ENCODE results near the gene APBA3.

The APBA3 gene, protein sequence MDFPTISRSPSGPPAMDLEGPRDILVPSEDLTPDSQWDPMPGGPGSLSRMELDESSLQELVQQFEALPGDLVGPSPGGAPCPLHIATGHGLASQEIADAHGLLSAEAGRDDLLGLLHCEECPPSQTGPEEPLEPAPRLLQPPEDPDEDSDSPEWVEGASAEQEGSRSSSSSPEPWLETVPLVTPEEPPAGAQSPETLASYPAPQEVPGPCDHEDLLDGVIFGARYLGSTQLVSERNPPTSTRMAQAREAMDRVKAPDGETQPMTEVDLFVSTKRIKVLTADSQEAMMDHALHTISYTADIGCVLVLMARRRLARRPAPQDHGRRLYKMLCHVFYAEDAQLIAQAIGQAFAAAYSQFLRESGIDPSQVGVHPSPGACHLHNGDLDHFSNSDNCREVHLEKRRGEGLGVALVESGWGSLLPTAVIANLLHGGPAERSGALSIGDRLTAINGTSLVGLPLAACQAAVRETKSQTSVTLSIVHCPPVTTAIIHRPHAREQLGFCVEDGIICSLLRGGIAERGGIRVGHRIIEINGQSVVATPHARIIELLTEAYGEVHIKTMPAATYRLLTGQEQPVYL

DNA sequence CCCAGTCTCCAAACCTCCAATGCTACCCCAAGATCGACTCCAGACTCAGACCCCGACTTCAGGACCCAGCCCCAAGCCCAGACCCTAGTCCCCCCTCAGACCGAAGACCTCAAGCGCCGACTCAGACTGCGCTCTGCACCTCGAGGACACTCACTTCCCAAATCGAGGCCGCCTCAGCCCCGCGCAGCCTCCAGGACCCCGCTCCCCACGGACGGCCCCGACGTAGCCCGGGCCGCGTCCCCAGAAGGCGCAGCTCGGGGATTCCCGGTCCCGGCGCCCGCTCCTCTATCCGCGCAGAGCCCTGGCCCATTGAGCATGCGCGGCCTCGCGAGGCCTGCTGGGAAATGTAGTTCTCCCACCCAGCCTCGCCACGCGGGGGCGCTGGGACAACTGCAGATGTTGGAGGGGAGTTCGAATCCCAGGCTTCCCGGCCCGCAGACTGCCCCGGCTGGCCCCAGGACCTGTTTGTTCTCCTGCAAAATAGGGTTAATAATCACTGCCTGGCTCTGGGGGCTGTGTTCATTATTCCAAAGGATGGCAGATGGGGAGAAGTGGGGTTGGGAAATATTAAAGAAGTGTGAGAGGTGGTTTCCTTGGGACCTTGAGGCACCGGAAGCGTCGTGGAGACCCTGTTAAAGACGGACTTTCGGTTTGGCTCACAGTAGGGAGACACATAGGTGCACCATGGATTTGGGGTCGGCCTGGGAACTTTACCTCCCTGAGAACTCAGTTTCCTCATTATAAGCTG lies at the start of gene APBA3:
Gene APBA3, minus strand, starts transcription at position 311 of the 748 bp plus-strand sequence. CDS start 1,428 bp downstream, outside the sequence.
- DNase-seq (ENCODE audit: low spot score) = peak; percentile 98

DNA sequence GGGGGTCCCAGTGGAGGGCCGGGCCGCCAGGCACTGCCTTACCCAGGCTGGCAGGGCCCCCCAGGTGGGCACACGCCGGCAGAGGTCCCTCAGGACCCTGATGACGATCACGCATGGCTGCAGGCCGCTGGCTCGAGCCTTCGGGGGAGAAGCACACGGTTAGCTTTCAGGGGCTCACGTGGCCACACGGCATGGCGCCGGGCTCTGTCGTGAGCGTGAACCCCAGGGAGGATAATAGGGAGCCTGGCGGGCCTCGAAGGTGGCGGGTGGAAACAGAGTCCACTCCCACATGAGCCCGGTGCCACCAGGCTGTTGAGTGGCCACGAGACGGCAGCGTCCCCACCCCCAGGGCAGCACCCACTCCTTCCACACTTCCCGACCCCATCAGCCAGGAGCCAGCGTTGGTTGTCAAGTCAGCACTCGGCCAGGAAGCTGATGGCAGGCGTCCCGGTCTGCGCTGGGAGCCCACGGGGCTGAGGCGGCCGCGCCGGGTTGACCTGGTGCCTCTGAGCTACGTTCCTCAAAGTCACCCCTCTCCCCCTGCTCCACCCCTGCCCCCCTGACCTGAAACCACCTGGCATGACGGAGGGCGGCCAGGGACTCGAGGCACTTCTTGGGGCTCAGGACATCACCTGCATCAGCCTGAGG lies 49.3 kb upstream of the APBA3 start:
- DNase-seq (ENCODE audit: low spot score) = no peak

DNA sequence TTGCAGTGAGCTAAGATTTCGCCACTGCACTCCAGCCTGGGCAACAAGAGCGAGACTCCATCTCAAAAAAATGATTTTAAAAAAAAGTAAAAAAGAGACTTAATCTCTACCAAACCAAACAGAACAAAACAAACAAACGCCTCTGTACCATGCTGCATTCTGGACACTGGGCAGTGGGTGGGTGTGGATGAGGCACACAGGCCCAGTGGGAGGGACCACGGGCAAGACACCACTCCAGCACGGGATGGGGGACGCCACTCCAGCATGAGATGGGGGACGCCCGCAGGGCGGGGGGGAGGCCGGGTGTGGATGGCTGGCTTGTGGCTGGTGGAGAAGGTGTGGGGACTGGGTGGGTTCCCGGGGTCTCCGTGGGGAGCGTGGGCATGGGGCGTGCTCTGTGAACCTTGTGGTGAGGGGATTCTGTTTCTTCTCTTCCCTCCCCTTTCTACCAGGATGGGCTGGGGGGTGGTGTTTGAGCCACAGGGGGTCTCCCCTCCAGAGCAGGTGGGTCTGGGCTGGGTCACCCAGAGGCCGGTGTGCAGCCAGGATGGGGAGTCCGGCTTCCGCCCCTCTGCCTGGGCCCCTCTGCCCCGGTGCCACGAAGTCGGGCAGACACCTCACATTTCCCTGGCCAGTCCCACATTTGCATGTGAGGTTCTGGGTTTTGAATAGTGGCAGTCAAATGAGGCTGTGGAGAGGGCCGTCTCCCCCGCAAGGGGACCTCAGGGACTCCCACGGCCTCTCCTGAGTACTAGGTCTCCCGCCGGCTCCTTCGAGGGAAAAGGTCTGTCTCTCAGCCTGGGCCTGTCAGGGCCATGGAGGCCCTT lies 48.6 kb upstream of the APBA3 start:
- DNase-seq (ENCODE audit: low spot score) = no peak

DNA sequence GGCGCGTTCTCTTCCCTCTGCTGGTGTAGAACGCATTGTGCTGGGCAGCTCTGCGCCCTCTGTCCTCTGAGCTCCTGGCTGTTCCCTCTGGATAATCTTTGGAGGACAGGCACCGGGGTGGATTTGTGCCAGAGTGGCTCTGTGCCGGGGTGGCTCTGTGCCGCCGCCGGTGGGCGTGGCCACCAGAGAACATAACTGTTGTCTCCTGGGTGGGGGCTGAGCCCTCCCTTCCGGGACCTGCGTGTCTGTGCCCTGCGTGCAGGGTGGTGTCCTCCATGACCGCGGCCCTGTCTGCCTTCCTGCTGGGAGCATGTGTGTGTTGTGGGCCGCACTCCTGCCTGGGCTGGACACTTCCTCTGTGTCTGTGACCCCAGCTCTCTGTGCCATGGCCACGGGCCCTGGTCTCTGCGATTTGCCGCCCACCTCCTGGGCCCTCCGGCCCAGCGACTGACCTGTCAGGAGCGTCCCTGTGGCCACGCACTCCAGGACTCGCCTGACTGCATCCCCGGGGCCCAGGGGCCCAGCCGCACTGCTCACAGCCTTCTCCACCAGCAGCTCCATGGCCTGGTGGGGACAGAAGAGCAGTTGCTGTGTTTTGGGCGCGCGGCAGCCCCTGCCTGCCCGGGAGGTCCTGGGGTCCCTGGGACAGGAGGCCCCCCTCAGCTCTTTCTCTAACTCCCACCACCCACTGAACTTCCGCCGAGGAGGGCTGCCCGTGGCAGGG lies 47.1 kb upstream of the APBA3 start:
- DNase-seq (ENCODE audit: low spot score) = no peak

DNA sequence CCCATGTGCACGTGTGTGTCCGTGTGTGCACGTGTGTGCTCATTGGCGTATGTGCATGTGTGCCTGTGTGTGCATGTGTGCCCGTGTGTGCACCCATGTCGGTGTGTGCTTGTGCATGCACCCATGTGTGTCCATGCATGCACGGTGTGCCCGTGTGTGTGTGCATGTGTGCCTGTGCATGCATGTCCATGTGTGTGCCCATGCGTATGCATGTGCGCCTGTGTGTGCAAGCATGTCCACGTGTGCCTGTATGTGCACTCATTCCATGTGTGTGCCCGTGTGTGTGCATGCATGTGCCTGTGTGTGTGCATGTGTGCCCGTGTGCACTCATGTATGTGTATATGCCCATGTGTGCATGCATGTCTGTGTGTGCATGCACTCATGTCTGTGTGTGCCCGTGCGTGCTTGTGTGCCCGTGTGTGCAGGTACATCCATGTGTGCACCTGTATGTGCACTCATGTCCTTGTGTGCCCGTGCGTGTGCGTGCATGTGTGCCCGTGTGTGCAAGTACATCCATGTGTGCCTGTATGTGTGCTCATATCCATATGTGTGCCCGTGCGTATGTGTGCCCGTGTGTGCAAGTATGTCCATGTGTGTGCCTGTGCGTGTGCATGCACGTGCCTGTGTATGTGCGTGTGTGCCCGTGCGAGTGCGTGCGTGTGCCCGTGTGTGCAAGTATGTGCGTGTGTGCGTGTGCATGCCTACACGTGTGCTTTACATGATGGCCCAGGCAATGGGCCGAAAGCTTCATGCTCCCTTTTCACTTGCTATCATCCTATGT lies 46.3 kb upstream of the APBA3 start:
- DNase-seq (ENCODE audit: low spot score) = no peak

DNA sequence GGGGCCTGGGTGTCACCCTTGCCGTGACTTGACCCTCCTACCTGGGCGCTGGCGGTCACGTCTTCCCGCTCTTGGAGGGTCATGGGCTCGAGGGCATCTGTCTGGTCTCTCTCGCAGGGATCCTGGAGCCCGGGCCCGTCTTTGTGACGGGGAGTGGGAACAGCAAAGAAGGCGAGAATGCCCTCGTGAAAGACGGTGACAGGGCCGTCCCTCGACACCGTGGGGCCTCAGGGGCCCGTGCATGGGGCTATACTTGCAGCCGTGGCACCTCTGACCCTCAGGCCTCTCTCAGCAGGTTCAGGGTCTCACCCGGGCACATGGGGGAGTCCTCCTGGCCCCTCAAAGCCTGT lies 45.6 kb upstream of the APBA3 start:
- DNase-seq (ENCODE audit: low spot score) = no peak

DNA sequence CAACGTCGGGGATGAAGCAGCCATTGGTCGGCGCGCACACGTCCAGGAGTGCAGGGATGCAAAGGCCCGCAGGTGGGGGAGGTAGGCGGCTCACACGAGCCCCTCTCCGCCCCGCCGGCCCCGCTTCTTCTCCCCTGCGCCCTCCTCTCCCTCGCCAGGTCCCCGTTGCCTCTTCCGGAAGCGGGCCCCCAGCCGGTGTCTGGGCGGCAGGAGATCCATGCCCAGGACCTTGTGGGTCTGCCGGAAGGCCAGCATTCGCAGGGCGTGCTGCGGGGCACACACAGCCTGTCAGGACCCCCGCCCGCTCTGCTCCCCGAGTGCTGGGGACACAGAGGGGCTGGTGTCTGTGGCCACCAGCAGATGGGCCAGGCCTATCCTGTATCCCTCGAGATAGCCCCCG lies 44.4 kb upstream of the APBA3 start:
- DNase-seq (ENCODE audit: low spot score) = no peak

DNA sequence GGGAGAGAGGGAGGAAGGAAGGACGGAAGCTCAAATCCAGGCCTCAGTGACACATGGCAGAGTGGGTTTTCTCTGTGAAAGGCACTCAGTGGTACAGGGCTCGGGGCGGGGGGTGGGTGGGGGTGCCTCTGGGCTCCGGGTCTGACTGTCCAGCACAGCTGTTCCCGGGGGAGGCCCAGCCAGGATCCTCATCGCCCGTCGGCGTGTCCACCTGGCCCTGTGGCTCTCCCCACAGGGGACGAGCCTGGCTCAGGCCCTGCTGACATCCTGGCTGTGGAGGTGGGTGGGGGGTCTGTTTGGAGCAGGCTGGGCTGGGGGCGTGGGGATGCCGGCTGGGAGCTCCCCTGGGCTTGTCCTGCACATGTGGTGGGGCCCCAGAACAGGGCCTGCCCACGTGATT lies 42.9 kb upstream of the APBA3 start:
- no peak for DNase-seq (ENCODE audit: low spot score)

DNA sequence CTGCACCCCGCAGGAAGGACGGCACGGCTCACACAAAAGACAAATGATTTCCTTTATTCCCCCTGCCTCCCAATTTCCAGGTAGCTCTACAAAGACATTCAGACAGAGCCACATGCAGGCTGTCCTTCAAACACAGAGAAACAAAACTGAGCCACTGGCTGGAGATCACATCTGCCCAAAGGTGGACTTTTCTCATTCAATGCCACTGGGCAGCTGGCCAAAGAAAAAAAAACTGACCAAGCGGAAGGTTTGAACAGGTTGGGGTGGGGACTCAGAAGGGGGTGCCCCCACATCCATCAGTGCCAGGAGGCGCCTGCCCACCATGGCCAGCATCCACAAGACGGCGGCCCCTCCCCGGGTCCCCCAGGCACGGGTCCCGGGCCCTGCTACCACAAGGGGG lies 42.5 kb upstream of the APBA3 start:
- DNase-seq (ENCODE audit: low spot score) = no peak

DNA sequence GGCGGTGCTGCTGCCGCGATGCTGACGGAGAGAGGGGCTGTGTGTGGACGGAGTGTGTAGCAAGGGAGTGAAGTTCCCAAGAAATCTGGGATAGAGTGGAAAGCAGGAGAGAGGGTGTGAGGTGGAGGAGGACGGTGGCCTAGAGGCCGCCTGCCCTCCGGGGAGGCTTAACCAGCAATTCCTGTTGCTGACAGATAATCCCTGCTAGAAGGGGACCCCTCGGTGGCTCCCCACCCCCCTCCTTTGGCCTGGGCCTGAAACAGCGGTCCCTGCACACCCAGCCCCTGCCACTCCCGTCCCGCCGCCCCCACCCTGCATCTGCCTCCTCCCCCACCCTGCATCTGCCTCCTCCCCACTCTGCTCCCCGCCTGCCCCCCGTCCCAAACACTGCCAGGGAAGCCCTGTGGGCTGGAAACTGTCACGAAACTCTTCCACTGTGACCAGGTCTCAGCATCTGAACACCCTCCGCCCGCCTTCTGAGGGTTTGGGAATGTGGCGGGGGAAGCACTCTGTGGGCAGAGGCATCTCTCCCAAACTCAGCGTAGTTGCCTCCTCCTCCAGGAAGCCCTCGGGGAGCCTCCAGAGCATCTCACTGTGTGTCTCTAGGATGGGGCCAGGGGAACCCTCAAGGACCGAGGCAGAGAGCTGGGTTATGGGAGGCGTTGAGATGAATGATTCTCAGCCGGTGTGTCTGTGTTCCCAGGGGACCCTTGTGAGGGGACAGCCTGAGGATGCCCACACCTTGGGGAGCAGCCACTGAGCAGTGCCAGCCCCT lies 41.8 kb upstream of the APBA3 start:
- no peak for DNase-seq (ENCODE audit: low spot score)

DNA sequence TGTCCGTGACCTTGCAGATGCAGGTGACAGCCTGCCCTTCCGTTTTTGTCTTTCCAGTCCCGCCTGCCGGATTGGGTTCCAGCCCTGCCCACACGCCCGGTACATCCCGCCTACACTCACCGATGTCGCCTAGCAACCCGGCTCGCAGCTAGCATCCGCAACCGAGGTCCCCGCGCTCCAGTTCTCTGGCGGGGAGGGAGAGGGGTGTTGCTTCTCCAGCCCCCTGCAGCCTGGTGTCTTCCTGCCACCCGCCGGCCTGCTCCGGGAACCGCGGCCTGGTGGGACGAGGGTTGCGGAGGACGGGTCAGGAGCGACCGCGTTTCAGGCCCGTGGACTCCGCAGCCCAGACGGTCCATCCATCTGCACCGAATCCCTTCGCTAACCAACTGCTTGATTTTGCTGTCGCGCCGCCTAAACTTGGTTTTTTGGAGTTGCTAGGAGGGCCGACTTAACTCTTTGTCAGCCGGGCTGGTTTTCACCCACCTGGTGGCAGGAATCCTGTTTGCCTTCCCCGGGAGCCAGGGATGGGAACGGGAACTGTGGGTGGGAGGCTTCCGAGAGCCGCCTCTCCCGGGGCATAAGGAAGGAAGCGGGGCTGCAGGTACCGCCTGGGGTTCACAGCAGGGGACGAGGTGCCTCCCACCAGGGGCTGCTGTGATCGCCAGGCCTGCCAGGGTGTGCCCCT lies 40.1 kb upstream of the APBA3 start:
- DNase-seq (ENCODE audit: low spot score) = no peak

DNA sequence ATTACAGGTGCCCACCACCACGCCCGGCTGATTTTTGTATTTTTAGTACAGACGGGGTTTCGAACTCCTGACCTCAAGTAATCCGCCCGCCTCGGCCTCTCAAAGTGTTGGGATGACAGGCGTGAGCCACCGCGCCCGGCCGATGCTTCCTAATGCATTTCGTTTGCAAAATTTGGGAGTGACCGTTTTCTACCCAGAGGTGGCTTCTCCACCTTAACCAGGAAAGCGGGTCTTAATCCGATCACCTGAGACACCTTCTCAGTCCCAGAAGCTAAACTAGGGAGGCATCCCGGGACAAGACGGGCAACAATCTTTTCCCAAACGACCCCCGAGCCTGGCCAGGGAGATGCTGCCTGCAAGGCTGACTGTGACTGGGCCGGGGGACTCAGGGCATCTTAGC lies 39.5 kb upstream of the APBA3 start:
- DNase-seq (ENCODE audit: low spot score) = no peak

DNA sequence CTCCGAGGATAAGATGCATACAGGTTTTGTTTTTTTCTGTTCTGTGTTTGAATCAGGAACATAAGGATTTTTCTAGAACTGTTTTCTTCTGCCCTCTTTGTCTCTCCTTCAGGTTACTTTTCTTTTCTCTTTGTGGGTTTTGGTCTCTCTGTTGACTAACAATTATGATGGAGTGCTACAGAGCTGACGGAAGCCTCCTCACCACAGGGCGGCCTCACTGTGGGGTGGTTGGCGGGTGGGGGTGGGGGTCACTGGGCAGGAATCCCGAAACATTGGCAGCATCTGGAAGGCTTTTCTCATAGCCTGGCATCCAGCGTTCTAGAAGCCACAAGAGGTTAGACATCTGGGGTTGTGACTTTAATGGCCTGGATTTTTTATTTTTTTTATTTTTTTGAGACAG lies 36.6 kb upstream of the APBA3 start:
- no peak for DNase-seq (ENCODE audit: low spot score)

DNA sequence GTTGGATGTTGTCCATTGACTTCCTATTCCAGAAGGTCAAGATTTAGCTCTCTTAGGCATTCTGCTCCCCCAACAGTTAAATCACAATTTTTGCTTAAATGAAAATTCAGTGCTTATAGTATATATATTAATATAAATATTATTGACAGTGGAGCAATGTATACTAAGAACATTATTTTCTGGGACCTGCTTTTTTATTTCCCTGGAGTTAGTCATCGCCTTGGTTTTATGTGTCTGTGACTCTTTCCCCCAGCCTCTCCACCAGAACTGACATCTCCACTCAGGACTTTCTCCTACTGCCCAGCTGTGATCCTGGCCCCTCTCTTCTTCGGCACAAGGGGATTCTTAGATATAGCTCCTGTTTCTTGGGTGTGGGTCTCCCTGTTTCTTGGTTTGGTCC lies 34.9 kb upstream of the APBA3 start:
- no peak for DNase-seq (ENCODE audit: low spot score)

DNA sequence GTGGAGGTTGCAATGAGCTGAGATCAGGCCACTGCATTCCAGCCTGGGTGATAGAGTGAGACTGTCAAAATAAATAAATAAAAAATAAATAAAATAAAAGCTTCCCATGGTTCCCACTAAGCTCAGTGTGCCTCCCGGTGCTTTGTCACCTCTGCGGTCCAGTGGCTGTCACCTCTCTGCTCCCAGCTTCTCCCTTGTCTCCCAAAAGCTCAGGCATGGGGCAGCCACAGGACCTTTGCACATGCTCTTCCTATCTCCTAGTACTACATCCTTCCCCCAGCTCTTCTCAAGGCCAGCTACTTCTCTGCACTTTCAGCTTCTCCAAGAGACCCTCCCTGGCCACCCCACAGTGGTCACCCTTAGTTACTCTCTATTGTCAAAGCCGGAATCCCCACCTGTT lies 32.3 kb upstream of the APBA3 start:
- no peak for DNase-seq (ENCODE audit: low spot score)

DNA sequence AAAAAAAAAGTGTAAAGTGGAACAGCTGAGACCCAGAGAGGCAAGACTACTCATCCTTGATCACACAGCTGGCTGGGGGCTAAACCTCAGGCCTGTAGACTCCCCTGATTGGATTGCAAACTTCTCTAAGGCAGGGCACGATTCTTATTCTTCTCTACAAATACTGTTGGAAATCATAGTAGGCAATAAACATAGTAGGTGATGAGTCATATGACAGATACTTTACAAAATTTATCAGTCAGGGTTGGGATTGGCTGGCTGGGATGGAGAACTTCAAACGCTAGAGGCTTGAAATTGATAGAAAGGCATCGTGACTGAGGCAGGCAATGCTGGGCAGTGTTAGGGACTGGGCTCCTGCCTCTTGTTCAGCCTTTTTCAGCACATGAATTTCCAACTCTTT lies 30.6 kb upstream of the APBA3 start:
- no peak for DNase-seq (ENCODE audit: low spot score)

DNA sequence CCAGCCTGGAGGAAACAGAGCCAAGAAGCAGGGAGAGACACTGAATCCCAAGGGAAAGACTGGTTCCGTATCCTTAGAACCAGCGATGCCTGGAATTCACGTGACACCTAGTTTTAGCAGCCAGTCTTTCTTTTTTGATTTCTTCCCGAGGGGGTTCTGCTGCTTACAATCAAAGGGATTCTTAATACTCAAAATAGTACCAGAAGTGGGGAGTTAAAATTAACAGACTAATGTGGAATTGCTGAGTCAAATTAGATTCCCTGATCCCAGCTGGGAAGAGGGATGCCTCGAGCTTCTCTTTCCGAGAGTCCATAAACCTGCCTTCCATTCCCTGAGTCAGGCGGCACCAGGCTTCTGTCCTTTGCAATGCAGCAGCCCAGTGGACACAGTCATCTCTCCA lies 29.4 kb upstream of the APBA3 start:
- no peak for DNase-seq (ENCODE audit: low spot score)

DNA sequence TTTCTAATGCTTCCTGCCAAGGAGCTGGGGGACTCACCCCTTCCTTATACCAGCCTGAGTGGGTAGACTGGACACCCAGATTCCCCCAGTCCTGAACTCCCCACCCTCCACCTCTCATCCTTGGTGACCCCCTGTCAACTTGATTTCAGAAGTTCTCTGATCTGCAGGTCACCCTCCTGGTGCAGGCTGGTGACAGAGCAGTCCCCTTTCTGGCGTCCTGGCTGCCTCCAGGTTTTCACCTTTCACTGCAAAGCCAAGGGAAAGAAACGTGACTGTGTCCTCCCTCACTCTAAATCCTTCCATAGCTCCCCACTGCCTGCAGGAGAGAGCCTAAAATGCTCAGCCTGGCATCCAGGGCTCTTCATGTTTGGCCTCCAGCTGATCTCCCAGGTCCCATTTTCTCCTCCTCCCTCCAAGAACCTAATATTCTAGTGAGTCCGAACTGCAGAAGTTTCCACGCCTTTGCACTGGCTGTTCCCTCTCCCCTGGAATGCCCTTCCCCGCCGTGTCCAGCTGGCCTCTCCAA lies 28.8 kb upstream of the APBA3 start:
- DNase-seq (ENCODE audit: low spot score) = no peak

All from hematopoietic multipotent progenitor cell treated with erythropoietin and hydrocortisone succinate and interleukin-3 and kit ligand, for 17 days (in vitro differentiated cells).